Measurements from ENCODE around the gene ADAMTS12. TPM values are rescaled to one million over a fixed set of nuclear protein-coding genes. Genes with fewer than 3 reads are reported as not detected.

Gene ADAMTS12
- total RNA-seq, 1 donor from 2014 or later = 28.7 TPM

- DNase-seq = no peak
Observed at GRCh38 chr5:33800241-33800950, 91.4 kb downstream of the ADAMTS12 start.

- no peak for DNase-seq
Observed at GRCh38 chr5:33795496-33795895, 96.3 kb downstream of the ADAMTS12 start.

- peak; percentile 38 for DNase-seq
Observed at GRCh38 chr5:33794550-33795181, 97.1 kb downstream of the ADAMTS12 start.

GRCh38 chr5:33793836-33794549 lies 97.8 kb downstream of the ADAMTS12 start:
- peak; percentile 24 for DNase-seq

- DNase-seq = no peak
Observed at GRCh38 chr5:33793276-33793675, 98.5 kb downstream of the ADAMTS12 start.

- DNase-seq = no peak
Observed at GRCh38 chr5:33792559-33792958, 99.2 kb downstream of the ADAMTS12 start.

- peak; percentile 18 for DNase-seq
Observed at GRCh38 chr5:33789567-33789957, 102.2 kb downstream of the ADAMTS12 start.

GRCh38 chr5:33788922-33789566 lies 102.7 kb downstream of the ADAMTS12 start:
- DNase-seq = no peak

- DNase-seq = no peak
Observed at GRCh38 chr5:33785571-33785970, 106.2 kb downstream of the ADAMTS12 start.

GRCh38 chr5:33781286-33781685 lies 110.5 kb downstream of the ADAMTS12 start:
- no peak for DNase-seq

- DNase-seq = no peak
Observed at GRCh38 chr5:33776151-33776660, 115.6 kb downstream of the ADAMTS12 start.

- DNase-seq = peak; percentile 16
Observed at GRCh38 chr5:33774341-33774740, 117.4 kb downstream of the ADAMTS12 start.

GRCh38 chr5:33772380-33772897 lies 119.4 kb downstream of the ADAMTS12 start:
- peak; percentile 47 for DNase-seq

GRCh38 chr5:33769968-33770367 lies 121.8 kb downstream of the ADAMTS12 start:
- DNase-seq = no peak

- DNase-seq = no peak
Observed at GRCh38 chr5:33769196-33769595, 122.6 kb downstream of the ADAMTS12 start.

- no peak for DNase-seq
Observed at GRCh38 chr5:33766023-33766422, 125.8 kb downstream of the ADAMTS12 start.

GRCh38 chr5:33764786-33765185 lies 127.0 kb downstream of the ADAMTS12 start:
- DNase-seq = no peak

GRCh38 chr5:33763435-33763834 lies 128.4 kb downstream of the ADAMTS12 start:
- no peak for DNase-seq

- no peak for DNase-seq
Observed at GRCh38 chr5:33762859-33763258, 128.9 kb downstream of the ADAMTS12 start.

GRCh38 chr5:33761139-33761538 lies 130.7 kb downstream of the ADAMTS12 start:
- no peak for DNase-seq

- DNase-seq = no peak
Observed at GRCh38 chr5:33758737-33759136, 133.1 kb downstream of the ADAMTS12 start.

GRCh38 chr5:33756491-33756890 lies 135.3 kb downstream of the ADAMTS12 start:
- DNase-seq = no peak

Measured in tongue (tissue), 2 donors.